ENCODE measurements around the gene TREH. TPM values are rescaled to one million over a fixed set of nuclear protein-coding genes. Genes with fewer than 3 reads are reported as not detected.

TREH gene
- total RNA-seq, 2 experiments from 2014 or later = not detected

- H3K79me2 ChIP-seq (ENCODE audit: insufficient read depth, low read depth, low read length) = no peaks in the 10 kb centered on the region
- H3K36me3 ChIP-seq (ENCODE audit: insufficient read depth, low read length) = no peaks in the 10 kb centered on the region
- intact Hi-C loops (cut with micrococcal nuclease; ENCODE audit: unreplicated experiment) = no loop called here
- no peak overlapping the region for H3K4me2 ChIP-seq (ENCODE audit: low read length)
- no TSS peak for BruUV-seq (replicated peaks)
- H3K4me1 ChIP-seq (ENCODE audit: insufficient read depth, low read length, poor library complexity, severe bottlenecking) = no peaks in the 10 kb centered on the region
- no peak overlapping the region for H2AFZ ChIP-seq (ENCODE audit: low read length)
- DNase-seq (ENCODE audit: low spot score) = no peak
- no peaks in the 10 kb centered on the region for H4K20me1 ChIP-seq (ENCODE audit: insufficient read depth, low read length)
- CTCF ChIA-PET (ENCODE audit: unreplicated experiment) = no interaction called here
- no peaks in the 10 kb centered on the region for H3K9me2 ChIP-seq (ENCODE audit: insufficient read depth, low read length)
- no peak overlapping the region for H3K27ac ChIP-seq (ENCODE audit: low read depth, low read length, poor library complexity, severe bottlenecking)
- no peak for TF ChIP-seq EZH2phosphoT487 (IDR thresholded peaks at IDR 0.05; ENCODE audit: borderline replicate concordance, low read depth, low read length)
- TF ChIP-seq, protein P1, sequence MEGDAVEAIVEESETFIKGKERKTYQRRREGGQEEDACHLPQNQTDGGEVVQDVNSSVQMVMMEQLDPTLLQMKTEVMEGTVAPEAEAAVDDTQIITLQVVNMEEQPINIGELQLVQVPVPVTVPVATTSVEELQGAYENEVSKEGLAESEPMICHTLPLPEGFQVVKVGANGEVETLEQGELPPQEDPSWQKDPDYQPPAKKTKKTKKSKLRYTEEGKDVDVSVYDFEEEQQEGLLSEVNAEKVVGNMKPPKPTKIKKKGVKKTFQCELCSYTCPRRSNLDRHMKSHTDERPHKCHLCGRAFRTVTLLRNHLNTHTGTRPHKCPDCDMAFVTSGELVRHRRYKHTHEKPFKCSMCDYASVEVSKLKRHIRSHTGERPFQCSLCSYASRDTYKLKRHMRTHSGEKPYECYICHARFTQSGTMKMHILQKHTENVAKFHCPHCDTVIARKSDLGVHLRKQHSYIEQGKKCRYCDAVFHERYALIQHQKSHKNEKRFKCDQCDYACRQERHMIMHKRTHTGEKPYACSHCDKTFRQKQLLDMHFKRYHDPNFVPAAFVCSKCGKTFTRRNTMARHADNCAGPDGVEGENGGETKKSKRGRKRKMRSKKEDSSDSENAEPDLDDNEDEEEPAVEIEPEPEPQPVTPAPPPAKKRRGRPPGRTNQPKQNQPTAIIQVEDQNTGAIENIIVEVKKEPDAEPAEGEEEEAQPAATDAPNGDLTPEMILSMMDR (conservative IDR thresholded peaks at IDR 0.05; ENCODE audit: low read length) = no peak
- no peak overlapping the region for H3K4me3 ChIP-seq (ENCODE audit: low read depth, low read length, poor library complexity, severe bottlenecking)
- POLR2A ChIA-PET = no interaction called here
- H3K9me3 ChIP-seq (ENCODE audit: low read length) = no peaks in the 10 kb centered on the region
These were observed 23.8 kb downstream of the TREH start for GRCh38 chr11:118655486-118656190.

DNA sequence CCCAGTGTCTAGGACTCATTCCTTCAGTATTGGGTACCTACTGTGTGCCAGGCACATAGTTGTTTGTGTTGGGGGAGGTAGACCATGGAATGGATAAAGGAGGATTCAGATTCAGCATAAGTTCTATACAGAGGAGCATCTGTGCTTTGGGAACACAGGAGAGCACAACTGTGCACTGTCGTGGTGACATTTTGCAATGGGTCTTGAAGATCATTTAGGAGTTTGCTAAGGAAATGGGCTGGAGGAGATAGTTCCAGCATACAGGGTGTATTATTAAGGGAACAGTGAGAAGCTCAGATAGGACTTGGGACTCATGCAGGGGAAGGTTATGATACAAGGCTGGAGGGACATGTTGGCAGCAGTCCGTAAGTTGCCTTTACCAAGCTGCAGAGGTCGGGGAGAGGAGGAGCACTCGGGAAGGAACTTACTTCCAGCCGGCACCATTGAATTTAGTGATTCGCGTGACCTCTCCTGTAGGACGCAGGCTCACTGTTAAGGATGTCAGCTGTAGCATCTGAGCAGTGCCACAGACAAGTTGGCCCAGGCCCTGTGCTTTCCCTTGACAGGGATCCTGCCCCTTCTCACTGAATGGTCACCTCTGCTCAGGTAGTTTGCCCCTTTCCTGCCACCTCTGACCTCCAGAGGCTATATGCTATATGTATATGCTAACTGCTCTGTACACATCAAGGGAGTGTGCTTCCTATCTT, 25.6 kb downstream of the TREH start:
- Histone ChIP-seq H3K4me3 (ENCODE audit: low read depth, low read length, poor library complexity, severe bottlenecking) (no peak overlapping the region), H3K36me3 (ENCODE audit: insufficient read depth, low read length) (no peaks in the 10 kb centered on the region), H4K20me1 (ENCODE audit: insufficient read depth, low read length) (no peaks in the 10 kb centered on the region), H3K4me1 (ENCODE audit: insufficient read depth, low read length, poor library complexity, severe bottlenecking) (no peaks in the 10 kb centered on the region), H3K4me2 (ENCODE audit: low read length) (no peak overlapping the region), H3K79me2 (ENCODE audit: insufficient read depth, low read depth, low read length) (no peaks in the 10 kb centered on the region), H2AFZ (ENCODE audit: low read length) (no peak overlapping the region), H3K27ac (ENCODE audit: low read depth, low read length, poor library complexity, severe bottlenecking) (no peak overlapping the region), H3K9me3 (ENCODE audit: low read length) (no peaks in the 10 kb centered on the region), H3K9me2 (ENCODE audit: insufficient read depth, low read length) (no peaks in the 10 kb centered on the region)
- DNase-seq (ENCODE audit: low spot score) = no peak
- ChIA-PET CTCF (ENCODE audit: unreplicated experiment) (no interaction called here), POLR2A (no interaction called here)
- intact Hi-C loops (cut with micrococcal nuclease; ENCODE audit: unreplicated experiment) = no loop called here
- BruUV-seq (replicated peaks) = no TSS peak
- TF ChIP-seq EZH2phosphoT487 (IDR thresholded peaks at IDR 0.05; ENCODE audit: borderline replicate concordance, low read depth, low read length) = no peak
- TF ChIP-seq, protein P1 (conservative IDR thresholded peaks at IDR 0.05; ENCODE audit: low read length) = no peak

DNA sequence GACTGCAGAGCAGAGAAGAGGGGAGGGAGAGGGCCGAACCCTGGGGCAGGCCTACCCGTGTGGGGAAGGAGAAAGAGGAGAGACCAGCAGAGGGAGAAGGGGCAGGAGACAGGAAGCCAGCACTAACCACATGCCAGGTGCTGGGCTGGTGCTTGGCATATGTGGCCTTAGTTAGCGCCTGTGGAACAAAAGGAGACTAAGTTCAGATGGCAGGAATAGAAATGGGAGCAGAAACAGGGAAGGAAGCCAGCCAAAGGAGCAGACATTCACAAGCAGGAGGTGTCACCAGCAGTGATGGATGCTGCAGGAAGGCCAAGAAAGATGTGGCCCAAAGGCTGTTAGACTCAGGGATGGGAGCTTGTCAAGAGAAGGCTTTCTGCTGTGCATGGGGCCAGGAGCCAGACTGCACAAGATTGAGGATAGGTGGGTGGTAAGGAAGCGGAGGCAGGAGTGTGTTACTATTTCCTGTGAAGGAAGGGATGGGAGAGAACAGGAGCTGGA, 26.7 kb downstream of the TREH start:
- no peak for DNase-seq (ENCODE audit: low spot score)
- H3K9me3 ChIP-seq (ENCODE audit: low read length) = no peaks in the 10 kb centered on the region
- no peak overlapping the region for H2AFZ ChIP-seq (ENCODE audit: low read length)
- no peak overlapping the region for H3K4me3 ChIP-seq (ENCODE audit: low read depth, low read length, poor library complexity, severe bottlenecking)
- H3K9me2 ChIP-seq (ENCODE audit: insufficient read depth, low read length) = no peaks in the 10 kb centered on the region
- H3K4me2 ChIP-seq (ENCODE audit: low read length) = no peak overlapping the region
- TF ChIP-seq EZH2phosphoT487 (IDR thresholded peaks at IDR 0.05; ENCODE audit: borderline replicate concordance, low read depth, low read length) = no peak
- TF ChIP-seq, protein P1 (conservative IDR thresholded peaks at IDR 0.05; ENCODE audit: low read length) = no peak
- no peaks in the 10 kb centered on the region for H3K79me2 ChIP-seq (ENCODE audit: insufficient read depth, low read depth, low read length)
- no peaks in the 10 kb centered on the region for H3K36me3 ChIP-seq (ENCODE audit: insufficient read depth, low read length)
- no peak overlapping the region for H3K27ac ChIP-seq (ENCODE audit: low read depth, low read length, poor library complexity, severe bottlenecking)
- intact Hi-C loops (cut with micrococcal nuclease; ENCODE audit: unreplicated experiment) = no loop called here
- H3K4me1 ChIP-seq (ENCODE audit: insufficient read depth, low read length, poor library complexity, severe bottlenecking) = no peaks in the 10 kb centered on the region
- H4K20me1 ChIP-seq (ENCODE audit: insufficient read depth, low read length) = no peaks in the 10 kb centered on the region
- POLR2A ChIA-PET = interaction anchor here (0.6 kb wide), 1 partner anchor 60 kb away, joined by 3 read pairs; no protein-coding TSS in a partner anchor
- CTCF ChIA-PET (ENCODE audit: unreplicated experiment) = no interaction called here
- BruUV-seq (replicated peaks) = no TSS peak
